Activated naive CD4-positive, alpha-beta T cell (primary cell): ENCODE data around the gene DAP.
"Not testable (repeated sequence)": the region's sequence is repeated elsewhere in the genome, so short reads cannot be mapped to it uniquely, and the experiment has no call there.

Experiments
- DNase-seq, 4 experiments: peaks; one replicate each; lab custom pipeline; 2025; lab: John Stamatoyannopoulos, UW

The DAP gene

GRCh38 chr5:10734037-10734709 lies 26.9 kb downstream of the DAP start:
- DNase-seq, result no peak

GRCh38 chr5:10733426-10733825 lies 27.6 kb downstream of the DAP start:
- DNase-seq, result no peak

GRCh38 chr5:10731913-10732312 lies 29.1 kb downstream of the DAP start:
- no peak for DNase-seq

- no peak for DNase-seq
Measured at GRCh38 chr5:10730043-10730351, 31.0 kb downstream of the DAP start.

- no peak for DNase-seq
Measured at GRCh38 chr5:10729320-10730042, 31.6 kb downstream of the DAP start.

- no peak for DNase-seq
Measured at GRCh38 chr5:10728679-10729078, 32.4 kb downstream of the DAP start.

- no peak for DNase-seq
Measured at GRCh38 chr5:10727861-10728260, 33.2 kb downstream of the DAP start.

GRCh38 chr5:10726913-10727517 lies 34.0 kb downstream of the DAP start:
- no peak for DNase-seq

GRCh38 chr5:10726179-10726912 lies 34.7 kb downstream of the DAP start:
- DNase-seq, result no peak

- DNase-seq, result no peak
Measured at GRCh38 chr5:10725636-10726035, 35.4 kb downstream of the DAP start.

- DNase-seq, result no peak
Measured at GRCh38 chr5:10724781-10725507, 36.1 kb downstream of the DAP start.

- DNase-seq, result no peak
Measured at GRCh38 chr5:10723514-10723913, 37.5 kb downstream of the DAP start.

- not testable (repeated sequence) for DNase-seq
Measured at GRCh38 chr5:10720766-10721165, 40.3 kb downstream of the DAP start.

GRCh38 chr5:10719965-10720364 lies 41.1 kb downstream of the DAP start:
- DNase-seq, result no peak

- DNase-seq, result not testable (repeated sequence)
Measured at GRCh38 chr5:10718617-10719016, 42.4 kb downstream of the DAP start.

- DNase-seq, result not testable (repeated sequence)
Measured at GRCh38 chr5:10716825-10717224, 44.2 kb downstream of the DAP start.

GRCh38 chr5:10715605-10716290 lies 45.3 kb downstream of the DAP start:
- no peak for DNase-seq

- no peak for DNase-seq
Measured at GRCh38 chr5:10712574-10713366, 48.3 kb downstream of the DAP start.

- no peak for DNase-seq
Measured at GRCh38 chr5:10711562-10711961, 49.5 kb downstream of the DAP start.

GRCh38 chr5:10710513-10711128 lies 50.4 kb downstream of the DAP start:
- no peak for DNase-seq
